Stimulated activated CD4-positive, alpha-beta T cell treated with anti-CD3 and anti-CD28 coated beads, Interleukin-15, amount 100 ng/mL, for 1 hour (primary cell): ENCODE data around the gene F11R.
"Not testable (repeated sequence)": the region's sequence is repeated elsewhere in the genome, so short reads cannot be mapped to it uniquely, and the experiment has no call there.

Source experiments
- DNase-seq, 2 donors: peaks; one replicate each; pipeline ENCODE4 v3.0.0-alpha.2; 2020; ENCODE audit warnings: low read depth in 1 of 2, low spot score in 1 of 2

F11R gene

DNA sequence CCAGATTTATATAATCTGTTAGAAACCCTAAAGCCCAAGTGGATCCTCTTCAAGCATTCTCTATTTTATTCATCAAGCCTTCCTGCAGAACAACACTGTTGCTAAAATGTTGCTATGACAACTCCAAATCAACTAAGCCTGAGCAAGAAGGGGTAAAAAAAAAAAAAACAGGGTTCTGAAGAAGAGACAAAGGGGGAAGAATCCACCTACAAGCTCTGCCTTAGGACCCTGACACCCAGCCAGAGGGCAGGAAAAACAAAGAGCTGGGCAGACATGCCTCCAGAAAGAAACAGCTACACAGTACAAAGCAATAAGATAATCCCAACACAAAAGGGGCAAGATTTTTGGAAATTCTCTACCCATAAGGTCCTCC, 23.6 kb upstream of the F11R start:
- no peak for DNase-seq

- DNase-seq: no peak
Measured at GRCh38 chr1:161039546-161039945, 18.6 kb upstream of the F11R start.

- no peak for DNase-seq
Measured at GRCh38 chr1:161039154-161039545, 18.2 kb upstream of the F11R start.

GRCh38 chr1:161038523-161039153, 17.7 kb upstream of the F11R start, which contains the start of gene TSTD1:
Gene TSTD1, minus strand, starts transcription at chr1:161038964. Its CDS starts 75 bp downstream, at chr1:161038889.
- DNase-seq: peak; percentile 70 to 79

- no peak for DNase-seq
Measured at GRCh38 chr1:161037661-161038522, 16.9 kb upstream of the F11R start.

DNA sequence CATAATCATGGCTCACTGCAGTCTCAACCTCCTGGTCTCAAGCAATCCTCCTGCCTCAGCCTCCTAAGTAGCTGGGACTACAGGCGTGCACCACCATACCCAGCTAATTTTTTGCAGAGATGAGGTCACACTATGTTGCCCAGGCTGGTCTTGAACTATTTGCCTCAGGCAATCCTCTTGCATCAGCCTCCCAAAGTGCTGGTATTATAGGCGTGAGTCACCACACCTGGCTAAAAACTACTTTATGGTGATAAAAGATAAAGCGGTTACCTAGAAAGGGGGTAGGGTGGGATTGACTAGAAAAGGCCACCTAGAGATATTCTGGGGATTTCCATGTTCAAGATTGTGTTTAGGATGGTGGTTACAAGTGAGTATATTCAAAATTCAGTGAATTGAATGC, 12.8 kb upstream of the F11R start:
- DNase-seq: no peak

DNA sequence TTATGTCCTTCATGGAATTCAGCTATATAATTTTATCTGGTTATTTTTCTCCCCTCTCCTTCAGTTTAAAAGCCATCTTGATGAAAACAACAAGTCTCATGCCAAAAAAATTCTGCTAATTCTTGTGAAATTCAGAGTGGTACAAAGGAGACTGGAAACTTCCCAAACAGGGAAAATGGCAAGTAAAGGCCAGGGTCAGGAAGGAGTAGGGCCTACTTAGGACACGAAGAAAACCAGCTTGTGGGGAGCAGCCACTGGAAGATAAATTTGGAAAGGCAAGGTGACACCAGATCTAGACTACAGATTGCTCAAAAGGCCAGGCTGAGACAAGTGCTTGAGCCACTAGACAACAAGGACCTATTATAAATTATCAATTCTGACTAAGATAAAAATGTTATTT, 11.5 kb upstream of the F11R start:
- DNase-seq: no peak

DNA sequence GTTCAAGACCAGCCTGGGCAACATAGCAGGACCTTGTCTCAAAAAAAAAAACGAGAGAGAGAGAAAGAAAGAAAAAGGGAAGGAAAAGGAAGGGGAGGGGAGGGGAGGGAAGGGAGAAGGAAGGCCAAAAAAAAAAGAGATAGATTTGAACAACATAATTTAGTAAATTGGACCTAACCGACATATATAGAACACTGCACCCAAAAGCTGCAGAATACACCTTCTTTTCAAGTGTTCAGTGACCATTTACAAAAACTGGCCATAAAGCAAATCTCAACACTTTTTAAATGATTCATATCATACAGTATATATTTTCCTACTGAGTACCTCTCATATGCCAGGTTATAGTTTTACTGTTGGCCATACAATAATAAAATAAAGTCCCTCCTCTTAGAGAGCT, 10.9 kb upstream of the F11R start:
- no peak for DNase-seq

DNA sequence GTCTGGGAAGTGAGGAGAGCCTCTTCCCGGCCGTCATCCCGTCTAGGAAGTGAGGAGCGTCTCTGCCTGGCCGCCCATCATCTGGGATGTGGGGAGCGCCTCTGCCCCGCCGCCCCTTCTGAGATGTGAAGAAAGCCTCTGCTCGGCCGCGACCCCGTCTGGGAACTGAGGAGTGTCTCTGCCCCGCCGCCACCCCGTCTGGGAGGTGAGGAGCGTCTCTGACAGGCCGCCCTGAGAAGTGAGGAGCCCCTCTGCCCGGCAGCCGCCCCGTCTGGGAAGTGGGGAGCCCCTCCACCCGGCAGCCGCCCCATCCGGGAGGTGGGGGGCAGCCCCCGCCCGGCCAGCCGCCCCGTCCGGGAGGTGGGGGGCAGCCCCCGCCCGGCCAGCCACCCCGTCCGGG, 8.5 kb upstream of the F11R start:
- DNase-seq: not testable (repeated sequence)

- not testable (repeated sequence) for DNase-seq
Measured at GRCh38 chr1:161026954-161027353, 6.0 kb upstream of the F11R start.

DNA sequence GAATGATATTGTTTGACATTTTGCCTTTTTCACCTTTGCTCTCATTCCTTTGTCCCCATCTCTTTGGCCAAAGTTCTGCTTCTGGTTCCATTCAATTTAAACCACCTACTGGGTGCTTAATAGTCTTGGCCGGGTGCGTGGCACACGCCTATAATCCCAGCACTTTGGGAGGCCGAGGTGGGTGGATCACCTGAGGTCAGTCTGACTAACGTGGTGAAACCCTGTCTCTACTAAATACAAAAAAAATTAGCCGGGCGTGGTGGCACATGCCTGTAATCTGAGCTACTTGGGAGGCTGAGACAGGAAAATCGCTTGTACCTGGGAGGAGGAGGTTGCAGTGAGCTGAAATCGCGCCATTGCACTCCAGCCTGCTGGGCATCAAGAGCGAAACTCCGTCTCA, 1.5 kb upstream of the F11R start:
- not testable (repeated sequence) for DNase-seq

- no peak for DNase-seq
Measured at GRCh38 chr1:161021970-161022353, 1.0 kb upstream of the F11R start.

GRCh38 chr1:161021165-161021969, 415 bp upstream of the F11R start:
- DNase-seq: peak; percentile 70 to 82

DNA sequence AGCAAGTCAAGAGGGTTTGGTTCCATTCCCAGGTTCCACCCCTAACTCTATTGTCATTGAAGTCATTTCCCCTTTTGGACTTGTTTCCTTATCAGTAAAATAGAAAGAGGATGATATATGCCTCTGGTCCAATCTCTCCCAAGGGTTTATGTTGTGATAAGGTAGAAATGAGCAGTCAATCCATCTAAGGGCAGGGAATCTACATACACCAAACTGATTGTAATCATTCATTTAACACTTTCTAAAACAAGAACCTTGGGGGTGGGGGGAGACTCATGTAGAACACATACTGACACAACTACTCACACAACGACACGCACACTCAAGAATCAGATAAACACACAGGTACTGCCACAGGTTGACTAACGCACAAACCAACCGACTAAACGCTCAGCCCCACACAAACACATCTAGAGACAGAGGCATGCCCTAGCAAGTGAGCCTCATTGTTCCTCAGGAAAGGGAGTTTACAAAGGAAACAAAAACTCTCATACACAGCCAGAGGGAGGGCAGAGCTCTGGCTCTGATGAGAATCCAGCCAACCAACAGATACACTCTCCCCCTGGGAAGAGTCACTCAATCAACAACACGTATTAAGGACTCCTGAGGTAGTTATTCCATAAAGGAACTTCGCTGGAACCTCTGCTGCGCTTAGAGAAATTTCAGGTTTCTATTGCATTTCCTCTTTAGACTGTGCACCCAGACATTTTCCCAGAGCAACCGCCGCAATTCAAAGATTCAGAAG, 1.0 kb downstream of the F11R start:
- DNase-seq: no peak

GRCh38 chr1:161019111-161019660, 1.8 kb downstream of the F11R start:
- not testable (repeated sequence) for DNase-seq

DNA sequence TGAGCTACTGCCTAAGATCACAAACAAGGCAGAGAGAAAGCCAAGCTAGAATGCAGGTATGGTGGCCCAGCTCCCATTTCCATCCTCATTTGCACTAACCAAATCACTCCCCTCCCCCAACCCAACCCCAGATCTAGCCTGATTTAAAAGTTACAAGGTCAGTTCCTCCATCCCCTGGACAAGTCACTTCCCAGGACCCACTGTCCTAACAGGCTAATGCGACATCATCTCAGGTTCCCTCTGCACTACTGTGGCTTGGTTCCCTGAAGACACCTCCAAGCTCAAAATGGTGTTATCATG, 2.4 kb downstream of the F11R start:
- DNase-seq: no peak

- DNase-seq: no peak
Measured at GRCh38 chr1:161017756-161018630, 3.0 kb downstream of the F11R start.

- not testable (repeated sequence) for DNase-seq
Measured at GRCh38 chr1:161017181-161017580, 3.8 kb downstream of the F11R start.

DNA sequence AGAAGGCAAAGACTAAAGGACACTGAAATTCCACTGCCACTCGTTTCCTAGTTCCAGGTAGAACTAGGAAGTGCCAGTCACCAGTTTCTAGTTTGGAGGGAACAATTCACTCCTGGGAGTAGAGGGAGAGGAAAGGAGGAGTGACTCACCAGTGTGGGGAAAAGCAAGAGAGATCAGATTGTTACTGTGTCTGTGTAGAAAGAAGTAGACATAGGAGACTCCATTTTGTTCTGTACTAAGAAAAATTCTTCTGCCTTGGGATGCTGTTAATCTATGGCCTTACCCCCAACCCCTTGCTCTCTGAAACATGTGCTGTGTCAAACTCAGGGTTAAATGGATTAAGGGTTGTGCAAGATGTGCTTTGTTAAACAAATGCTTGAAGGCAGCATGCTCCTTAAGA, 4.3 kb downstream of the F11R start:
- DNase-seq: not testable (repeated sequence)
